Left ventricle myocardium inferior (tissue), 1 donor: Measurements from ENCODE around the gene NDUFC2. TPM values are rescaled to one million over a fixed set of nuclear protein-coding genes. Genes with fewer than 3 reads are reported as not detected.
"Not testable (repeated sequence)": the region's sequence is repeated elsewhere in the genome, so short reads cannot be mapped to it uniquely, and the experiment has no call there.

Experiments used
- DNase-seq: peaks from one replicate; pipeline ENCODE4 v3.0.0-alpha.2; 2020
- H3K27ac ChIP-seq: fragments of 200-600 bp; replicated peaks from 2 replicates; pipeline ENCODE4 v1.8.0; 2021
- H3K27me3 ChIP-seq: fragments of 200-600 bp; 2 replicates; pipeline ENCODE4 v1.8.0; 2021; ENCODE audit warnings: low read depth
- H3K36me3 ChIP-seq: fragments of 200-600 bp; 2 replicates; pipeline ENCODE4 v1.8.0; 2021
- H3K4me1 ChIP-seq: fragments of 200-600 bp; 2 replicates; pipeline ENCODE4 v1.8.0; 2021
- H3K4me3 ChIP-seq: fragments of 200-600 bp; 2 replicates; pipeline ENCODE4 v1.8.0; 2021; ENCODE audit warnings: mild to moderate bottlenecking, moderate library complexity
- H3K9me3 ChIP-seq: fragments of 200-600 bp; replicated peaks from 2 replicates; pipeline ENCODE4 v1.8.0; 2021
- intact Hi-C: fragments of 100-400 bp; cut with micrococcal nuclease; formaldehyde crosslinking; loops from one replicate; pipeline ENCODE4 v1.11.0; 2022
- total RNA-seq: library from RNA; stranded (reverse); fragmentation: NEBNext Ultra II Directional; extraction: Animal tissue kit (Norgen Biotek cat#: 25700); gene quantifications from one replicate; pipeline ENCODE4 v1.2.1, GENCODE V29; 2021
- TF ChIP-seq, protein P1 (sequence below): fragments of 200-600 bp; IDR thresholded peaks from 2 replicates; pipeline ENCODE4 v1.8.0; 2021; ENCODE audit warnings: antibody characterized with exemption, mild to moderate bottlenecking, borderline replicate concordance
- donor health status: DM: no; HTN: yes; CAD: no; lungs with severe emphysema.

Gene NDUFC2
- total RNA-seq, 1 donor from 2014 or later: 295 TPM

DNA sequence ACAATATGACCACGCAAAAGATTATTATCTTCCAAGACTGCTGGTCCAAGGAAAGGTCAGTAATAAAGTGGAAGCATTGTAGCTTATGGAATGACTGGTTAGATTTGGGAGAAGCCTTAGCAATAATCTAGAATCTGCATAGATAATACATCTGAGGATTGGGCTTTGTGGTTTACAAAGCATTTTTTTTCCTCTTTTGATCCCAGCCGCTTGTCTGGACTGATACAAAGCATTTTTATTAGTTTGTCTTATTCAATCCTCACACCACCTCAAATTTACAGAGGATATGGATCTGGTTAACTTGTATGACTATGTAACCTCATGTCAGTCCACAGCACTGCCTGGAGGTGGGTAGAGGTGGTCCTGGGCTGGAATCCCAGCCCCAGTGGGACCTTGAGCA is 17.0 kb downstream of the NDUFC2 start:
- H3K27ac ChIP-seq: no peak overlapping the region
- intact Hi-C loops: no loop called here
- TF ChIP-seq, protein P1, sequence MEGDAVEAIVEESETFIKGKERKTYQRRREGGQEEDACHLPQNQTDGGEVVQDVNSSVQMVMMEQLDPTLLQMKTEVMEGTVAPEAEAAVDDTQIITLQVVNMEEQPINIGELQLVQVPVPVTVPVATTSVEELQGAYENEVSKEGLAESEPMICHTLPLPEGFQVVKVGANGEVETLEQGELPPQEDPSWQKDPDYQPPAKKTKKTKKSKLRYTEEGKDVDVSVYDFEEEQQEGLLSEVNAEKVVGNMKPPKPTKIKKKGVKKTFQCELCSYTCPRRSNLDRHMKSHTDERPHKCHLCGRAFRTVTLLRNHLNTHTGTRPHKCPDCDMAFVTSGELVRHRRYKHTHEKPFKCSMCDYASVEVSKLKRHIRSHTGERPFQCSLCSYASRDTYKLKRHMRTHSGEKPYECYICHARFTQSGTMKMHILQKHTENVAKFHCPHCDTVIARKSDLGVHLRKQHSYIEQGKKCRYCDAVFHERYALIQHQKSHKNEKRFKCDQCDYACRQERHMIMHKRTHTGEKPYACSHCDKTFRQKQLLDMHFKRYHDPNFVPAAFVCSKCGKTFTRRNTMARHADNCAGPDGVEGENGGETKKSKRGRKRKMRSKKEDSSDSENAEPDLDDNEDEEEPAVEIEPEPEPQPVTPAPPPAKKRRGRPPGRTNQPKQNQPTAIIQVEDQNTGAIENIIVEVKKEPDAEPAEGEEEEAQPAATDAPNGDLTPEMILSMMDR: no peak
- peaks cover 6% of the 10 kb centered on the region for H3K36me3 ChIP-seq
- H3K4me3 ChIP-seq: no peak overlapping the region
- H3K4me1 ChIP-seq: peaks cover 32% of the 10 kb centered on the region
- no peaks in the 10 kb centered on the region for H3K27me3 ChIP-seq
- no peak for DNase-seq
- no peaks in the 10 kb centered on the region for H3K9me3 ChIP-seq

DNA sequence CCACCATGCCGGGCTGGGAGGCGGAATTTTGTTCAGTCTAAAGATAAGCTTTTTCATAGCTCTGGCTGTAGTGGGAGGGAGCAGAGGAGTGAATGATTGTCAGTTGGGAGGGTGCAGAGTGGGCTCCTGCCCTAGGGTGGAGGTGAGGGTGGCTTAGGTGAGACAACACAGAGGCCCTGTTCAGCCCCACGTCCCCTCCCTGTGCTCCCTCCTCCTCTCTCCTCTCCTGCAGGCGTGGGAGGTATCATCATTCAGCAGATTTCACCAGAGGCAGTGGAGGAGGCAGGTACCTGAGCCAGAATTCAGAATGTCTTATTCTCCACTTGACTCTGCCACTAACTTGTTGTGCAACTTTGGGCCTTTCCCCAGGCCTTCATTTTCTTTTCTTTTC is 17.7 kb downstream of the NDUFC2 start:
- H3K27ac ChIP-seq: peak overlapping the region; percentile 73
- intact Hi-C loops: no loop called here

DNA sequence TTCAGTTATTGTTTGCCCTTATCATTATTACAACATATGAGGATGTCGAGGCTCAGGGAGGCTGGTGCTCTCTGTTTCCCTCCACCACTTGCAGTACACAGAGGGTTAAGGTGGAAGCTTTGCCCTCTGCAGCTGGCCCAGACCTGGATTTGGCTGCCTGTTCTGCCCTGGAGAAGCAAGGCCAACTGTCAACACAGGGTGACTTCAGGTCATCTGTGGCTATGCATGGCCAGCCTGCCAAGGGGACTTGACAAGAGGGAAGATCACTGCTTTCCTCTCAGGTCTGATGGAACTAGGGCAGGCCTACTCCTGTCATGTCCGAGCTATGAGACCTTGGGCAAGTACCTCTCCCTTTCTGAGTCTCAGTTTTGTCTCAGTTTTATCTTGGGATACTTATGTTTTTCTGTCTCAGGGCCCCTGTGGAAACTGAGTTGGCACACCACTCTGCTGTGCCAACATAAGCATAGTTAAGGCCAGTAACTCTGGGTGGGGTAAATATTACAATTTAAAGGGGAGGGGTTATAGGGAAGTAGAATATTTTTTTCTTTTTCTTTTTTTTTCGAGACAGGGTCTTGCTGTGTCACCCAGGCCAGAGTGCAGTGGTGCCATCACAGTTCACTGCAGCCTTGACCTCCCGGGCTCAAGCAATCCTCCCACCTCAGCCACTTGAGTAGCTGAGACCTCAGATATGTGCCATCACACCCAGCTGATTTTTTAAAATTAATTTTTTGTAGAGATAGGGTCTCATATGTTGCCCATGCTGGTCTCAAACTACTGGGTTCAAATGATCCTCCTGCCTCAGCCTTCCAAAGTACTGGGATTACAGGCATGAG is 18.4 kb downstream of the NDUFC2 start:
- intact Hi-C loops: no loop called here
- Histone ChIP-seq H3K27me3 (no peaks in the 10 kb centered on the region), H3K4me1 (peaks cover 28% of the 10 kb centered on the region), H3K27ac (peak overlapping the region; percentile 73), H3K4me3 (no peak overlapping the region), H3K9me3 (no peaks in the 10 kb centered on the region), H3K36me3 (no peaks in the 10 kb centered on the region)
- DNase-seq: peak; percentile 67
- TF ChIP-seq, protein P1: no peak

More for the DNA sequence above, 17.7 kb downstream of the NDUFC2 start:
- TF ChIP-seq, protein P1: no peak
- H3K4me1 ChIP-seq: peaks cover 28% of the 10 kb centered on the region
- no peaks in the 10 kb centered on the region for H3K9me3 ChIP-seq
- H3K36me3 ChIP-seq: no peaks in the 10 kb centered on the region
- H3K27me3 ChIP-seq: no peaks in the 10 kb centered on the region
- no peak for DNase-seq
- no peak overlapping the region for H3K4me3 ChIP-seq

DNA sequence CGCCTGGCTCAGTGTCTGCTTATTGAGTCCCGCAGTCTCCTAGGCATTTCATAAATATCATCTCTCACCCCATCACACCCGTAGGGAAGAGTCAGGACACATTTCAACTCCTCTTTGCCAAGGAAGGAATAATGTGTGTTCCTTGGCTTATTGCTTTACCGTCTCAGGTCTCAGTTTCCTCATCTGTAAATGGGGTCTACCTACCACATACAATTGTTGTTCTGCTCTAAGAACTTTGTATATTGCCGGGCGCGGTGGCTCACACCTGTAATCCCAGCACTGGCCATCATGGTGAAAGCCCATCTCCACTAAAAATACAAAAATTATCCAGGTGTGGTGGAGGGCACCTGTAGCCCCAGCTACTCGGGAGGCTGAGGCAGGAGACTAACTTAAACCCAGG is 19.1 kb downstream of the NDUFC2 start:
- Histone ChIP-seq H3K4me3 (no peak overlapping the region), H3K27me3 (no peaks in the 10 kb centered on the region), H3K36me3 (no peaks in the 10 kb centered on the region), H3K27ac (peak overlapping the region; percentile 73), H3K9me3 (no peaks in the 10 kb centered on the region), H3K4me1 (peaks cover 34% of the 10 kb centered on the region)
- intact Hi-C loops: no loop called here
- TF ChIP-seq, protein P1: no peak
- DNase-seq: no peak

DNA sequence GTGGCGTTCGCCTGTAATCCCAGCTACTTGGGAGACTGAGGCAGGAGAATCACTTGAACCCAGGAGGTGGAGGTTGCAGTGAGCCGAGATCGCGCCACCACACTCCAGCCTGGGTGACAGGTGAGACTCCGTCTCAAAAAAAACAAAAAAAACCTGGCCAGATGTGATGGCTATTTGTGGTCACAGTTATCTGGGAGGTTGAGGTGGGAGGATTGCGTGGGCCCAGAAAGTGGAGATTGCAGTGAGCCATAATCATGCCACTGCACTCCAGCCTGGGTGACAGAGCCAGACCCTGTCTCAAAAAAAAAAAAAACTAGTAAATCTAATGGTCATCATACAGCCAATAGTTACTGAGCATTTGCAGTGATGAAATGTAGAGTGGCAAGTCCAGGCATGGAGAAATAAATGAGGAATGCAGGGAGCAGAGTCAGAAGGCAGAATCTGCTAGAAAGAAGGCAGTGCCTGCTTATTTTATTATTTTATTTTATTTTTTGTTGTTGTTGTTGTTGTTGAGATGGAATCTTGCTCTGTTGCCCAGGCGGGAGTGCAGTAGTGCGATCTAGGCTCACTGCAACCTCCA is 19.8 kb downstream of the NDUFC2 start:
- H3K36me3 ChIP-seq, H3K27ac ChIP-seq, H3K9me3 ChIP-seq, H3K4me3 ChIP-seq, H3K27me3 ChIP-seq, DNase-seq, intact Hi-C loops: not testable (repeated sequence)
- H3K4me1 ChIP-seq: peaks cover 28% of the 10 kb centered on the region

DNA sequence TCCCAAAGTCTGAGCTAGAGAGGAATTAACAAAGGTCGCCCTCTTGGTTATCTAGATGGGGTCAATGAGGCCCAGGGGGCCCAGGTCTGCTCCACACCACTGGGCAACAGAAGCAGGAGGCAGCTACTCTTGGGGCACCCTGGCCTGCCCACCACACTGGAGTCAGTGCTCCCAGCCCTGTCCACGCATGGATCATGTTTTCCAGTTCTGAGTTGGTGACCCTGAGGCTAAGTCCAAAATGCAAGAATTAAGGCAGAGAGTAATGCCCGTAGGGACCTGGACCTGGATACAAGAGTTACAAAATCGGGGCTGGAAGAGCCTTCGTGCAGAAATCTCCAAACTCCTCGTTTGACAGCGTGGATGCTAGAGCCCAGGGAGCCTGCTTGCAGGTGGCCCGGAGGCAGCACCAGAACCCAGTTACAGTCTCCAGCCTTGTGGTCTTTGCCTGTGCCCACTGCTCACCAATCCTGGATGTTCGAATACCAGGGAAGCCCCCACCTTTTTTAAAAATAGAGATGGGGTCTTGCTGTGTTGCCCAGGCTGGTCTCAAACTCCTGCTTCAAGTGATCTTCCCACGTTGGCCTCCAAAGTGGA is 22.1 kb downstream of the NDUFC2 start:
- no peak for DNase-seq
- Histone ChIP-seq H3K36me3 (no peaks in the 10 kb centered on the region), H3K27ac (no peak overlapping the region), H3K4me3 (no peak overlapping the region), H3K9me3 (no peaks in the 10 kb centered on the region), H3K4me1 (peaks cover 28% of the 10 kb centered on the region), H3K27me3 (no peaks in the 10 kb centered on the region)
- TF ChIP-seq, protein P1: no peak
- intact Hi-C loops: no loop called here
